IMR-90 (cell line): ENCODE measurements around the gene RABGAP1. TPM values are rescaled to one million over a fixed set of nuclear protein-coding genes. Genes with fewer than 3 reads are reported as not detected.

ENCODE experiments used
- ATAC-seq: fragments of 200-7000 bp; cut with Tn5 transposase; 2 replicates; pipeline ENCODE4 v1.9.1; 2020; ENCODE audit warnings: low read depth, mild to moderate bottlenecking, moderate library complexity
- BruUV-seq: library from RNA; stranded (reverse); fragments of 400-500 nt; replicated peaks from 2 replicates; lab custom pipeline; 2021; lab: Mats Ljungman, UMichigan
- CTCF ChIA-PET: fragments of 300-600 bp; formaldehyde crosslinking; extraction: SDS; loops from one replicate; lab custom pipeline; 2021; ENCODE audit warnings: antibody characterized with exemption; lab: Yijun Ruan, JAX
- POLR2A ChIA-PET: fragments of 300-600 bp; sonication (Branson Sonifier 250); formaldehyde crosslinking; loops from one replicate; lab custom pipeline; 2022; ENCODE audit warnings: antibody characterized with exemption; ENCODE audit not compliant: unreplicated experiment; lab: Charles Lee
- DNase-seq: peaks from one replicate; pipeline ENCODE4 v3.0.0; 2013
- H2AFZ ChIP-seq: replicated peaks from 2 replicates; pipeline ENCODE3; 2013; ENCODE audit warnings: low read length, mild to moderate bottlenecking; ENCODE audit not compliant: poor library complexity
- H2AK5ac ChIP-seq: 2 replicates; pipeline ENCODE4 v1.6.1; 2013; ENCODE audit warnings: low read depth, low read length, inconsistent platforms
- H2AK9ac ChIP-seq: replicated peaks from 2 replicates; pipeline ENCODE3; 2013; ENCODE audit warnings: mild to moderate bottlenecking, low read depth, low read length, moderate library complexity; ENCODE audit not compliant: poor library complexity
- H2BK120ac ChIP-seq: 2 replicates; pipeline ENCODE4 v1.6.1; 2013; ENCODE audit warnings: low read depth, low read length, inconsistent platforms
- H2BK15ac ChIP-seq: 3 replicates; pipeline ENCODE4 v1.6.1; 2013; ENCODE audit warnings: low read depth, low read length, inconsistent platforms
- H2BK20ac ChIP-seq: 2 replicates; pipeline ENCODE4 v1.6.1; 2013; ENCODE audit warnings: low read depth, mild to moderate bottlenecking, inconsistent platforms, low read length, moderate library complexity
- H2BK5ac ChIP-seq: 2 replicates; pipeline ENCODE4 v1.6.1; 2013; ENCODE audit warnings: mild to moderate bottlenecking, low read depth, low read length, inconsistent platforms; ENCODE audit not compliant: poor library complexity, severe bottlenecking
- H3K14ac ChIP-seq: replicated peaks from 2 replicates; pipeline ENCODE4 v1.6.1; 2013; ENCODE audit warnings: low read depth, low read length, inconsistent platforms
- H3K18ac ChIP-seq: 2 replicates; pipeline ENCODE4 v1.6.1; 2013; ENCODE audit warnings: low read depth, low read length, control low read depth
- H3K23ac ChIP-seq: 2 replicates; pipeline ENCODE4 v1.6.1; 2013; ENCODE audit warnings: low read depth, low read length, inconsistent platforms
- H3K27ac ChIP-seq: 2 replicates; pipeline ENCODE4 v1.5.1; 2013; ENCODE audit warnings: mild to moderate bottlenecking, control low read depth, low read length; ENCODE audit not compliant: insufficient read depth
- H3K27me3 ChIP-seq: 2 replicates; pipeline ENCODE4 v1.6.1; 2013; ENCODE audit warnings: low read length; ENCODE audit not compliant: control insufficient read depth, insufficient read depth
- H3K36me3 ChIP-seq: 2 replicates; pipeline ENCODE4 v1.6.1; 2013; ENCODE audit warnings: low read length, mixed read lengths; ENCODE audit not compliant: control insufficient read depth, insufficient read depth
- H3K4ac ChIP-seq: 2 replicates; pipeline ENCODE4 v1.6.1; 2013; ENCODE audit warnings: low read depth, low read length, inconsistent platforms
- H3K4me1 ChIP-seq: 2 replicates; pipeline ENCODE4 v1.6.1; 2013; ENCODE audit warnings: low read length, mixed read lengths; ENCODE audit not compliant: control insufficient read depth, insufficient read depth
- H3K4me2 ChIP-seq: 2 replicates; pipeline ENCODE4 v1.6.1; 2013; ENCODE audit warnings: low read depth, mild to moderate bottlenecking, control low read depth, low read length, moderate library complexity
- H3K4me3 ChIP-seq: 2 replicates; pipeline ENCODE4 v1.5.1; 2013; ENCODE audit warnings: low read depth, mild to moderate bottlenecking, control low read depth, low read length, moderate library complexity; ENCODE audit not compliant: insufficient read depth
- H3K56ac ChIP-seq: 2 replicates; pipeline ENCODE4 v1.6.1; 2013; ENCODE audit warnings: low read length, inconsistent platforms; ENCODE audit not compliant: insufficient read depth; ENCODE audit errors: extremely low read depth
- H3K79me1 ChIP-seq, 2 experiments: 2 replicates each; pipeline ENCODE4 v1.6.1; 2013; ENCODE audit warnings: low read length in 2 of 2, inconsistent platforms in 1 of 2, low read depth in 1 of 2
- H3K9ac ChIP-seq: 2 replicates; pipeline ENCODE4 v1.6.1; 2013; ENCODE audit warnings: low read depth, low read length, control low read depth
- H3K9me1 ChIP-seq: 2 replicates; pipeline ENCODE4 v1.6.1; 2013; ENCODE audit warnings: low read length, inconsistent platforms; ENCODE audit not compliant: insufficient read depth
- H3K9me3 ChIP-seq: 2 replicates; pipeline ENCODE4 v1.6.1; 2013; ENCODE audit warnings: low read length; ENCODE audit not compliant: control insufficient read depth, insufficient read depth
- H4K20me1 ChIP-seq: 2 replicates; pipeline ENCODE4 v1.6.1; 2013; ENCODE audit warnings: low read length, inconsistent platforms; ENCODE audit not compliant: insufficient read depth
- H4K5ac ChIP-seq: 2 replicates; pipeline ENCODE4 v1.6.1; 2013; ENCODE audit warnings: mild to moderate bottlenecking, low read depth, low read length, control low read depth
- H4K8ac ChIP-seq, 2 experiments: 2 replicates each; pipeline ENCODE4 v1.6.1; 2013; ENCODE audit warnings: low read depth in 2 of 2, low read length in 2 of 2, control low read depth in 1 of 2, inconsistent platforms in 1 of 2
- H4K91ac ChIP-seq: 2 replicates; pipeline ENCODE4 v1.6.1; 2013; ENCODE audit warnings: low read depth, low read length, inconsistent platforms; ENCODE audit not compliant: insufficient read depth
- WGBS, 2 experiments: methylation state at CpG; one replicate each; pipeline versions ENCODE4 v1.1.5 to v1.1.7; 2013; ENCODE audit warnings: missing lambda C conversion rate in 2 of 2; ENCODE audit not compliant: insufficient read length in 1 of 2; ENCODE audit errors: extremely low coverage in 2 of 2; 5-methylcytosine and 5-hydroxymethylcytosine counted together
- dilution Hi-C: fragments of 300-500 bp; cut with HindIII; formaldehyde crosslinking; loops from one replicate; pipeline ENCODE4 v1.14.3; 2018; ENCODE audit warnings: low sequenced_read_pairs; ENCODE audit not compliant: unreplicated experiment
- in situ Hi-C: fragments of 300-500 bp; cut with MboI; formaldehyde crosslinking; loops from 3 replicates; pipeline ENCODE4 v1.14.3; 2019; ENCODE audit warnings: low sequenced_read_pairs, inconsistent platforms, mixed read lengths
- intact Hi-C: fragments of 100-400 bp; cut with micrococcal nuclease; formaldehyde crosslinking; loops from 2 replicates; pipeline ENCODE4 v1.10.0; 2022
- polyA plus RNA-seq, 3 experiments: library from polyadenylated mRNA; depleted of rRNA; stranded (reverse); fragments of >200 nt; gene quantifications; 2 replicates each; pipeline ENCODE4 v1.2.3, GENCODE V29; 2012; ENCODE audit warnings: low replicate concordance in 1 of 3
- total RNA-seq: library from RNA; depleted of rRNA; stranded (reverse); fragments of >200 nt; gene quantifications from 2 replicates; pipeline ENCODE4 v1.2.3, GENCODE V29; 2012
- TF ChIP-seq, protein P1 (sequence below): conservative IDR thresholded peaks from 2 replicates; pipeline ENCODE4 v1.5.1; 2012; ENCODE audit warnings: mild to moderate bottlenecking, low read depth, low read length, improper control_type of control experiment

RABGAP1 gene
- total and polyA plus RNA-seq, 2 of the 4 experiments (the other 2 are of a cell fraction), result 20.0 to 53.9 TPM

- H2BK120ac ChIP-seq, result no peak overlapping the region
- H3K4me1 ChIP-seq, result no peaks in the 10 kb centered on the region
- no peak overlapping the region for H2AK5ac ChIP-seq
- no CpG with 5 or more reads among the region's 1 CpG for WGBS, 2 experiments
- H3K36me3 ChIP-seq, result peaks cover 13% of the 10 kb centered on the region
- no peak overlapping the region for H3K56ac ChIP-seq
- H3K9me3 ChIP-seq, result no peaks in the 10 kb centered on the region
- no peaks in the 10 kb centered on the region for H3K9me1 ChIP-seq
- H2BK15ac ChIP-seq, result no peak overlapping the region
- H3K14ac ChIP-seq, result no peak overlapping the region
- H3K4me2 ChIP-seq, result no peak overlapping the region
- H3K4me3 ChIP-seq, result no peak overlapping the region
- no peaks in the 10 kb centered on the region for H3K27me3 ChIP-seq
- H3K9ac ChIP-seq, result no peak overlapping the region
- dilution Hi-C loops (no loop called here), in situ Hi-C loops (no loop called here), intact Hi-C loops (no loop called here)
- no peak overlapping the region for H3K23ac ChIP-seq
- no peak overlapping the region for H3K18ac ChIP-seq
- no peak overlapping the region for H2AK9ac ChIP-seq
- no peak overlapping the region for H3K4ac ChIP-seq
- no peak for ATAC-seq
- H4K5ac ChIP-seq, result no peak overlapping the region
- BruUV-seq, result no TSS peak
- no peaks in the 10 kb centered on the region for H4K20me1 ChIP-seq
- TF ChIP-seq, protein P1, sequence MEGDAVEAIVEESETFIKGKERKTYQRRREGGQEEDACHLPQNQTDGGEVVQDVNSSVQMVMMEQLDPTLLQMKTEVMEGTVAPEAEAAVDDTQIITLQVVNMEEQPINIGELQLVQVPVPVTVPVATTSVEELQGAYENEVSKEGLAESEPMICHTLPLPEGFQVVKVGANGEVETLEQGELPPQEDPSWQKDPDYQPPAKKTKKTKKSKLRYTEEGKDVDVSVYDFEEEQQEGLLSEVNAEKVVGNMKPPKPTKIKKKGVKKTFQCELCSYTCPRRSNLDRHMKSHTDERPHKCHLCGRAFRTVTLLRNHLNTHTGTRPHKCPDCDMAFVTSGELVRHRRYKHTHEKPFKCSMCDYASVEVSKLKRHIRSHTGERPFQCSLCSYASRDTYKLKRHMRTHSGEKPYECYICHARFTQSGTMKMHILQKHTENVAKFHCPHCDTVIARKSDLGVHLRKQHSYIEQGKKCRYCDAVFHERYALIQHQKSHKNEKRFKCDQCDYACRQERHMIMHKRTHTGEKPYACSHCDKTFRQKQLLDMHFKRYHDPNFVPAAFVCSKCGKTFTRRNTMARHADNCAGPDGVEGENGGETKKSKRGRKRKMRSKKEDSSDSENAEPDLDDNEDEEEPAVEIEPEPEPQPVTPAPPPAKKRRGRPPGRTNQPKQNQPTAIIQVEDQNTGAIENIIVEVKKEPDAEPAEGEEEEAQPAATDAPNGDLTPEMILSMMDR, result no peak
- ChIA-PET POLR2A (no interaction called here), CTCF (interaction anchor here (0.5 to 1.3 kb wide), 2 partner anchors 10 to 22 kb away, joined by 3 to 5 read pairs; no protein-coding TSS in a partner anchor)
- DNase-seq, result no peak
- no peak overlapping the region for H4K8ac ChIP-seq
- no peaks in the 10 kb centered on the region; a peak in 1 of 4 replicates for H3K79me1 ChIP-seq
- no peak overlapping the region for H2BK5ac ChIP-seq
- H2AFZ ChIP-seq, result no peak overlapping the region
- H2BK20ac ChIP-seq, result no peak overlapping the region
- no peak overlapping the region for H3K27ac ChIP-seq
- no peak overlapping the region for H4K91ac ChIP-seq
Measured at GRCh38 chr9:123026425-123026824, 85.6 kb downstream of the RABGAP1 start.
